Activated CD4-positive, alpha-beta T cell treated with anti-CD3 and anti-CD28 coated beads for 48 hours (primary cell): ENCODE results near the gene GABRA4.

ENCODE experiments used
- DNase-seq: peaks from one replicate; pipeline ENCODE4 v3.0.0-alpha.2; 2020

GABRA4 gene

GRCh38 chr4:46924789-46925529 lies 68.4 kb downstream of the GABRA4 start:
- no peak for DNase-seq

- DNase-seq = no peak
These were observed 71.2 kb downstream of the GABRA4 start for GRCh38 chr4:46922205-46922604.

- DNase-seq = no peak
These were observed 84.3 kb downstream of the GABRA4 start, which contains the start of gene COX7B2 for GRCh38 chr4:46909078-46909477. Gene COX7B2, minus strand, starts transcription at chr4:46909245. Its CDS starts 174,053 bp downstream, at chr4:46735192.

- no peak for DNase-seq
These were observed 85.2 kb downstream of the GABRA4 start for GRCh38 chr4:46908148-46908547.

- no peak for DNase-seq
These were observed 93.3 kb downstream of the GABRA4 start for GRCh38 chr4:46900082-46900481.

- DNase-seq = no peak
These were observed 98.6 kb downstream of the GABRA4 start for GRCh38 chr4:46894826-46895225.

GRCh38 chr4:46890056-46890455 lies 103.3 kb downstream of the GABRA4 start:
- DNase-seq = no peak

- DNase-seq = no peak
These were observed 104.0 kb downstream of the GABRA4 start for GRCh38 chr4:46889410-46889809.

GRCh38 chr4:46886711-46887110 lies 106.7 kb downstream of the GABRA4 start:
- no peak for DNase-seq

- no peak for DNase-seq
These were observed 114.7 kb downstream of the GABRA4 start for GRCh38 chr4:46878641-46879040.

GRCh38 chr4:46874811-46875210 lies 118.6 kb downstream of the GABRA4 start:
- DNase-seq = no peak

- no peak for DNase-seq
These were observed 123.0 kb downstream of the GABRA4 start for GRCh38 chr4:46870411-46870810.
